HCT116 (cell line): ENCODE data around the gene LDLRAD4. TPM values are rescaled to one million over a fixed set of nuclear protein-coding genes. Genes with fewer than 3 reads are reported as not detected.

Experiments
- ATAC-seq: fragments of 200-7000 bp; cut with Tn5 transposase; 2 replicates; pipeline ENCODE4 v1.9.1; 2020; ENCODE audit warnings: mild to moderate bottlenecking, moderate library complexity
- BruUV-seq: library from RNA; stranded (reverse); fragments of 400-500 nt; replicated peaks from 2 replicates; lab custom pipeline; 2021; lab: Mats Ljungman, UMichigan
- CTCF ChIA-PET: fragments of 300-600 bp; sonication (Branson Sonifier 250); formaldehyde crosslinking; loops from one replicate; lab custom pipeline; 2021; ENCODE audit warnings: antibody characterized with exemption; lab: Charles Lee
- POLR2A ChIA-PET: fragments of 300-600, 350-600 bp; sonication (Branson Sonifier 250); formaldehyde crosslinking; loops from one replicate; lab custom pipeline; 2021; ENCODE audit warnings: antibody characterized with exemption; lab: Charles Lee
- RAD21 ChIA-PET, 2 experiments: fragments of 300-600 bp; sonication (Branson Sonifier 250); formaldehyde crosslinking; loops; one replicate each; lab custom pipeline; 2023; ENCODE audit warnings: low total read pairs in 2 of 2; ENCODE audit not compliant: uncharacterized antibody in 2 of 2, unreplicated experiment in 2 of 2, low non-redundant PET in 1 of 2; lab: Charles Lee
- DNase-seq: peaks from one replicate; pipeline ENCODE4 v3.0.0-alpha.2; 2010; ENCODE audit warnings: low read depth, low spot score
- H2AFZ ChIP-seq: fragments of 200-600 bp; shearing (Covaris generic), sonication (generic); 2 replicates; pipeline ENCODE4 v1.6.1; 2017; ENCODE audit warnings: low read depth, mixed run types, mixed read lengths, antibody characterized with exemption, low read length; ENCODE audit not compliant: poor library complexity, severe bottlenecking
- H3K27ac ChIP-seq: 2 replicates; pipeline ENCODE4 v1.5.1; 2012; ENCODE audit warnings: low read depth, low read length
- H3K27me3 ChIP-seq: fragments of 200-600 bp; sonication (generic); 2 replicates; pipeline ENCODE4 v1.6.1; 2016; ENCODE audit warnings: mixed run types, low read length, mixed read lengths; ENCODE audit not compliant: insufficient read depth
- H3K36me3 ChIP-seq, 2 experiments: fragments of 200-500 bp in 1 of 2; fragments of 200-600 bp in 1 of 2; sonication (Bioruptor generic) in 1 of 2; sonication (generic) in 1 of 2; 2 replicates each; pipeline versions ENCODE4 v1.5.1 to v1.6.1; 2014 to 2016; ENCODE audit warnings: low read length in 2 of 2, inconsistent platforms in 1 of 2, mixed read lengths in 1 of 2, mixed run types in 1 of 2; ENCODE audit not compliant: insufficient read depth in 2 of 2, control insufficient read depth in 1 of 2
- H3K4me1 ChIP-seq, 2 experiments: fragments of 200-600 bp in 1 of 2; sonication (generic) in 1 of 2; 2 replicates each; pipeline versions ENCODE4 v1.5.1 to v1.6.1; 2012 to 2017; ENCODE audit warnings: low read length in 2 of 2, inconsistent platforms in 1 of 2, mild to moderate bottlenecking in 1 of 2, mixed read lengths in 1 of 2, mixed run types in 1 of 2, moderate library complexity in 1 of 2; ENCODE audit not compliant: insufficient read depth in 2 of 2, control insufficient read depth in 1 of 2
- H3K4me2 ChIP-seq: fragments of 200-600 bp; sonication (generic); 2 replicates; pipeline ENCODE4 v1.6.1; 2017; ENCODE audit warnings: mixed run types, low read length, mixed read lengths
- H3K4me3 ChIP-seq, 2 experiments: fragments of 200-600 bp in 1 of 2; sonication (generic) in 1 of 2; replicated peaks in 1 of 2; 2 replicates each; pipeline ENCODE4 v1.5.1; 2011 to 2016; ENCODE audit warnings: low read length in 2 of 2, control low read depth in 1 of 2, low read depth in 1 of 2, mild to moderate bottlenecking in 1 of 2, mixed read lengths in 1 of 2, mixed run types in 1 of 2
- H3K79me2 ChIP-seq: fragments of 200-600 bp; sonication (generic); 2 replicates; pipeline ENCODE4 v1.6.1; 2017; ENCODE audit warnings: mild to moderate bottlenecking, mixed run types, low read length, moderate library complexity, mixed read lengths; ENCODE audit not compliant: insufficient read depth
- H3K9ac ChIP-seq: fragments of 200-600 bp; sonication (generic); 2 replicates; pipeline ENCODE4 v1.6.1; 2016; ENCODE audit warnings: low read length, mixed read lengths
- H3K9me2 ChIP-seq: fragments of 200-600 bp; sonication (generic), shearing (Covaris generic); 2 replicates; pipeline ENCODE4 v1.6.1; 2017; ENCODE audit warnings: mixed run types, mild to moderate bottlenecking, moderate library complexity; ENCODE audit not compliant: insufficient read depth
- H3K9me3 ChIP-seq, 2 experiments: fragments of 200-500 bp in 1 of 2; fragments of 200-600 bp in 1 of 2; sonication (Bioruptor generic) in 1 of 2; sonication (generic) in 1 of 2; 2 replicates each; pipeline ENCODE4 v1.6.1; 2014 to 2017; ENCODE audit warnings: low read length in 2 of 2, mixed read lengths in 2 of 2, inconsistent platforms in 1 of 2, low read depth in 1 of 2, mild to moderate bottlenecking in 1 of 2, mixed run types in 1 of 2, moderate library complexity in 1 of 2; ENCODE audit not compliant: control insufficient read depth in 1 of 2, insufficient read depth in 1 of 2
- H4K20me1 ChIP-seq: fragments of 200-600 bp; sonication (generic), shearing (Covaris generic); 2 replicates; pipeline ENCODE4 v1.6.1; 2017; ENCODE audit warnings: mixed run types, mild to moderate bottlenecking, moderate library complexity; ENCODE audit not compliant: insufficient read depth
- CBX3 ChIP-seq: IDR thresholded peaks from 2 replicates; pipeline ENCODE4 v1.6.1; 2012; ENCODE audit warnings: low read depth
- CEBPB ChIP-seq: IDR thresholded peaks from 2 replicates; pipeline ENCODE4 v1.6.1; 2012; ENCODE audit warnings: low read depth
- EZH2 ChIP-seq: fragments of 200-600 bp; sonication (generic); IDR thresholded peaks from 2 replicates; pipeline ENCODE4 v1.6.1; 2017; ENCODE audit warnings: antibody characterized with exemption, mixed run types
- EZH2phosphoT487 ChIP-seq: fragments of 200-600 bp; IDR thresholded peaks from 2 replicates; pipeline ENCODE4 v1.6.1; 2018; ENCODE audit warnings: antibody characterized with exemption, borderline replicate concordance
- FOSL1 ChIP-seq: IDR thresholded peaks from 2 replicates; pipeline ENCODE4 v1.6.1; 2012; ENCODE audit warnings: low read depth
- MAX ChIP-seq: IDR thresholded peaks from 2 replicates; pipeline ENCODE4 v1.6.1; 2012
- RAD21 ChIP-seq: IDR thresholded peaks from 2 replicates; pipeline ENCODE4 v1.6.1; 2012; ENCODE audit warnings: low read depth, mild to moderate bottlenecking
- REST ChIP-seq: IDR thresholded peaks from 2 replicates; pipeline ENCODE4 v1.6.1; 2012; ENCODE audit warnings: low read depth
- TCF7L2 ChIP-seq: IDR thresholded peaks from 2 replicates; pipeline ENCODE4 v1.7.0; 2011; ENCODE audit warnings: borderline replicate concordance, inconsistent platforms; ENCODE audit not compliant: insufficient read depth, insufficient read length; ENCODE audit errors: extremely low read depth
- ZBTB33 ChIP-seq: IDR thresholded peaks from 2 replicates; pipeline ENCODE4 v1.6.1; 2011; ENCODE audit warnings: mild to moderate bottlenecking, low read length, moderate library complexity; ENCODE audit not compliant: insufficient replicate concordance; ENCODE audit errors: extremely low read depth
- intact Hi-C: fragments of 100-400 bp; cut with micrococcal nuclease; formaldehyde crosslinking; loops from 2 replicates; pipeline ENCODE4 v1.10.0; 2022
- total RNA-seq: library from RNA; stranded (reverse); gene quantifications from one replicate; pipeline ENCODE4 v1.2.1, GENCODE V29; 2021; ENCODE audit not compliant: unreplicated experiment
- TF ChIP-seq, protein P1 (sequence below), 3 experiments: fragments of 200-600 bp in 1 of 3; sonication (generic) in 1 of 3; IDR thresholded peaks in 2 of 3; conservative IDR thresholded peaks in 1 of 3; 2 replicates each; pipeline ENCODE4 v1.5.1; 2012 to 2017; ENCODE audit warnings: low read depth in 2 of 3, low read length in 2 of 3, antibody characterized with exemption in 1 of 3, borderline replicate concordance in 1 of 3, control low read depth in 1 of 3, mild to moderate bottlenecking in 1 of 3, mixed read lengths in 1 of 3, mixed run types in 1 of 3, moderate library complexity in 1 of 3; ENCODE audit not compliant: insufficient read depth in 1 of 3

LDLRAD4 gene
- total RNA-seq, 1 experiment from 2014 or later, result 1.2 TPM

GRCh38 chr18:13524811-13525210 lies 306.3 kb downstream of the LDLRAD4 start:
- no peak overlapping the region for H3K4me2 ChIP-seq
- no peak for DNase-seq
- H2AFZ ChIP-seq, result no peak overlapping the region
- BruUV-seq, result no TSS peak
- ATAC-seq, result no peak
- TF ChIP-seq FOSL1, result no peak
- H3K4me1 ChIP-seq, result no peaks in the 10 kb centered on the region
- H3K36me3 ChIP-seq, result no peaks in the 10 kb centered on the region
- peaks cover 16% of the 10 kb centered on the region for H3K27me3 ChIP-seq
- ChIA-PET CTCF (no interaction called here), POLR2A (no interaction called here), RAD21 (no interaction called here)
- intact Hi-C loops, result loop anchor here (10.0 kb wide), 1 partner anchor 110 kb away; no protein-coding TSS in a partner anchor
- no peak overlapping the region for H3K9ac ChIP-seq
- no peaks in the 10 kb centered on the region for H3K9me2 ChIP-seq
- H4K20me1 ChIP-seq, result no peaks in the 10 kb centered on the region
- no peak overlapping the region for H3K4me3 ChIP-seq
- H3K79me2 ChIP-seq, result no peaks in the 10 kb centered on the region
- H3K9me3 ChIP-seq, result no peaks in the 10 kb centered on the region
- H3K27ac ChIP-seq, result no peak overlapping the region

- Histone ChIP-seq H3K36me3 (no peaks in the 10 kb centered on the region), H3K79me2 (no peaks in the 10 kb centered on the region), H3K4me2 (no peak overlapping the region), H3K27me3 (peaks cover 15% of the 10 kb centered on the region), H3K4me1 (no peaks in the 10 kb centered on the region), H3K4me3 (no peak overlapping the region), H3K9ac (no peak overlapping the region), H3K9me3 (no peaks in the 10 kb centered on the region), H3K27ac (no peak overlapping the region), H2AFZ (no peak overlapping the region), H4K20me1 (no peaks in the 10 kb centered on the region), H3K9me2 (no peaks in the 10 kb centered on the region)
- ChIA-PET RAD21 (no interaction called here), POLR2A (no interaction called here), CTCF (no interaction called here)
- ATAC-seq (no peak), DNase-seq (no peak)
- BruUV-seq, result no TSS peak
- intact Hi-C loops, result loop anchor here (10.0 kb wide), 1 partner anchor 111 kb away; no protein-coding TSS in a partner anchor
- TF ChIP-seq ZBTB33 (no peak), EZH2 (no peak), RAD21 (no peak), MAX (no peak), EZH2phosphoT487 (no peak), CEBPB (no peak), REST (no peak), TCF7L2 (no peak), CBX3 (no peak)
- TF ChIP-seq, protein P1, sequence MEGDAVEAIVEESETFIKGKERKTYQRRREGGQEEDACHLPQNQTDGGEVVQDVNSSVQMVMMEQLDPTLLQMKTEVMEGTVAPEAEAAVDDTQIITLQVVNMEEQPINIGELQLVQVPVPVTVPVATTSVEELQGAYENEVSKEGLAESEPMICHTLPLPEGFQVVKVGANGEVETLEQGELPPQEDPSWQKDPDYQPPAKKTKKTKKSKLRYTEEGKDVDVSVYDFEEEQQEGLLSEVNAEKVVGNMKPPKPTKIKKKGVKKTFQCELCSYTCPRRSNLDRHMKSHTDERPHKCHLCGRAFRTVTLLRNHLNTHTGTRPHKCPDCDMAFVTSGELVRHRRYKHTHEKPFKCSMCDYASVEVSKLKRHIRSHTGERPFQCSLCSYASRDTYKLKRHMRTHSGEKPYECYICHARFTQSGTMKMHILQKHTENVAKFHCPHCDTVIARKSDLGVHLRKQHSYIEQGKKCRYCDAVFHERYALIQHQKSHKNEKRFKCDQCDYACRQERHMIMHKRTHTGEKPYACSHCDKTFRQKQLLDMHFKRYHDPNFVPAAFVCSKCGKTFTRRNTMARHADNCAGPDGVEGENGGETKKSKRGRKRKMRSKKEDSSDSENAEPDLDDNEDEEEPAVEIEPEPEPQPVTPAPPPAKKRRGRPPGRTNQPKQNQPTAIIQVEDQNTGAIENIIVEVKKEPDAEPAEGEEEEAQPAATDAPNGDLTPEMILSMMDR (IDR thresholded peaks at IDR 0.05 in 2 of 3, conservative IDR thresholded peaks at IDR 0.05 in 1 of 3; ENCODE audit: borderline replicate concordance in 1 of 3, insufficient read depth in 1 of 3, low read depth in 2 of 3, low read length in 2 of 3), result no peak
Measured at GRCh38 chr18:13525381-13526029, 306.9 kb downstream of the LDLRAD4 start.
